GM10266 (cell line): ENCODE measurements around the gene TUT7.
A peak's percentile ranks its signal among the peaks of the same experiment; 100 is the strongest.

Source experiments
- DNase-seq: peaks from one replicate; pipeline ENCODE4 v3.0.0; 2012; ENCODE audit errors: extremely low spot score
- TF ChIP-seq, protein P1 (sequence below): IDR thresholded peaks from 2 replicates; pipeline ENCODE4 v1.5.1; 2012; ENCODE audit warnings: mild to moderate bottlenecking, low read depth; ENCODE audit not compliant: control insufficient read depth, insufficient read depth; ENCODE audit errors: missing control alignments

The TUT7 gene

DNA sequence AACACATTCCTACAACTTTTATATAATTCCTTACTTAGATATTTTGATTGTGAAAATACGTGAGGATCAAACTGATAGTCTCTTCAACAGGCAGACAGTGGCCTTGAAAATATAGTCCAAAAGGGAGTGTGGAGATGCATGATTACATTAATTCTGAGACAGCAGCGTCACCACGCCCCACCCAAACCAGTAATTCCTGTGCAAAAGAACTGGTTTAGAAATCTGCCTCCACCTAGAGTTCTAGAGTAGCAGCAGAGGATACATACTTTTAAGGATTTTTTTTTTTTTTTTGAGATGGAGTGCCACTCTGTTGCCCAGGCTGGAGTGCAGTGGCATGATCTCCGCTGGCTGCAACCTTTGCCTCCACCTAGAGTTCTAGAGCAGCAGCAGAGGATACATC is 1.6 kb upstream of the TUT7 start:
- DNase-seq, result no peak
- TF ChIP-seq, protein P1, sequence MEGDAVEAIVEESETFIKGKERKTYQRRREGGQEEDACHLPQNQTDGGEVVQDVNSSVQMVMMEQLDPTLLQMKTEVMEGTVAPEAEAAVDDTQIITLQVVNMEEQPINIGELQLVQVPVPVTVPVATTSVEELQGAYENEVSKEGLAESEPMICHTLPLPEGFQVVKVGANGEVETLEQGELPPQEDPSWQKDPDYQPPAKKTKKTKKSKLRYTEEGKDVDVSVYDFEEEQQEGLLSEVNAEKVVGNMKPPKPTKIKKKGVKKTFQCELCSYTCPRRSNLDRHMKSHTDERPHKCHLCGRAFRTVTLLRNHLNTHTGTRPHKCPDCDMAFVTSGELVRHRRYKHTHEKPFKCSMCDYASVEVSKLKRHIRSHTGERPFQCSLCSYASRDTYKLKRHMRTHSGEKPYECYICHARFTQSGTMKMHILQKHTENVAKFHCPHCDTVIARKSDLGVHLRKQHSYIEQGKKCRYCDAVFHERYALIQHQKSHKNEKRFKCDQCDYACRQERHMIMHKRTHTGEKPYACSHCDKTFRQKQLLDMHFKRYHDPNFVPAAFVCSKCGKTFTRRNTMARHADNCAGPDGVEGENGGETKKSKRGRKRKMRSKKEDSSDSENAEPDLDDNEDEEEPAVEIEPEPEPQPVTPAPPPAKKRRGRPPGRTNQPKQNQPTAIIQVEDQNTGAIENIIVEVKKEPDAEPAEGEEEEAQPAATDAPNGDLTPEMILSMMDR, result no peak

DNA sequence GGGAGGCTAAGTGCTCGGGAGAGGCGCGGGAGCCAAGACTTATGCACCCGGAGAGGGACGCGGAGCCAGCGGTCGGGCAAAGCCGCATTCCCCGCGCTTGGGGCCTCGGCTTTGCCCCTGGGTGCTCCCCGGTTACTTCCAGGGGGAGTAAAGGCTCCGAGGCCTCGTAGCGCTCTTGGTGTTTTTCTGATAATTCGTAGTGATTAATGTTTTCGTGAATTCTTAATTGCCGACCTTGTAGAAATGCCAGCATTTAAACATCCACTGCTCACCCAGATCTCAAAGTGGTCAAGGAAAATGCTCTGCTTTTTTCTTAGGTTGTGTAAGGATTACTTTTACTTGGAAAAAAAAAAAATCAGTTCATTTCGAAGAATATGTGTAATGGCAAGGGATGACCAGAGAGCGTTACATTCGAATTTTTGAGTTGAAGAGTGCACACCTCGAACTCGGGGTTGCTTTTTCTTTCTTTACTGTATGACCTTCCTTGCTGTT is 654 bp upstream of the TUT7 start:
- DNase-seq, result no peak
- TF ChIP-seq, protein P1, result no peak

DNA sequence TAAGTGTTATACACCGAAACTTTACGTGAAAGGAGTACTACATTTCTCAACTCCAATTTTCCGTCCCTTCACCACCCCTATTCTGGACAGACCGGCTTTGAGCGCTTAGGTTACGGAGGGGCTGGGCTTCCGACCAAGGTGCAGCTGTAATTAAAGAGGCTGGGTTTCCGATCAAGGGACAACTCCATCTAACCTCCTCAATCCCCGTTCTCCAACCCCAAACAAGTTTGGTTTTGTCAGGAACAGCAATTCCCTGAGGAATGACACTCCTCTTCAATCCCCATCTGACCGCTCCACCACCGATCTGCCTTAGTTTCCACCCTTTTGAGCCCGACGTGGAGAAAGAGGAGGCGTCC is 577 bp downstream of the TUT7 start:
- peak; percentile 27 for DNase-seq
- TF ChIP-seq, protein P1, result no peak

DNA sequence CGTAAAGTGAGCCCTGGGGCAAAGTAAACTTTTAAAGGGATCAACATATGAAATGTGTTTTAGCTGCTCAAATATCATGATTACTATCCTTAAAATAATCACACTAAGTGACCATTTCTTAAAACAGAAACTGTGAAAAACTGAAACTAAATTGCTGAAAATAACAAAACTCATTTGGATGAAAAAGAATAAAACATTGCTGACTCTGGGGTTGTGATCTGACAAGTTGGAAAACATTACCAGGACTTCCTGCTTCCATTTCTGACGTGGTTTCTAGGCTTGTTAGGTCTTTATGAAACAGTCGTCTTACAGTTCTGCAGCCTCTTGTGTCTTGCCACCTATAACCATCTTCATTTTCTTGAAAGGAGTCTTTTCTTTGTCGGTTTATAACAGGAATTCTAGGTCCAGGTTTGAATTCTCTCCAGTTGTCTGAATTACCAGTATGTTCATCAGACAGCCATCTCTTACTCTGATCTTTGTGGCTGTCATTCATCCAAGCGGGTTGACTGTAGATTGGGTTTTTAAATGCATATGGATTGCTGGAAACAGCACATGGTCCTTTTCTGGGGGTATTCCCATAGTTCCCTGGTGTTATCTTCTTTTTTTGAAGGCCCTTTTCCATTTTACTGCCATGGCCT is 1.7 kb downstream of the TUT7 start:
- peak; percentile 28 for DNase-seq
- TF ChIP-seq, protein P1, result no peak

DNA sequence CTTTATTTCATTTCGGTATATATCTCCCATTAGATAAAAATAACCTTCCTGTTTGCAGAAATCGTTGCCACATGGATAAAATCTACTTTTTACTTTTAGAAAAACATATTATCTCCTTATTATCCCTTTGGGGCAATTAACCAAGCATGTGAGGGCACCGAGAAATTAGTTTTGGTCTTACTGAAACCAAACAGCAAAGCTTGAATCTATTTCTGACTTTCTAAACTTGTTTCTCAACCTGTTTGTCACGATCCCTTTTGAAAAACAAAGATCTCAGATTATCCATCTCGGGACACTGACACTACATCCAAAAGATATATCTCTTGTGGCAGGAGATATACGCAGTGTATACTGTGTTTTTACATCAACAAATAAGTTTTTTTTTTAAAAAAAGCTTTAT is 2.3 kb downstream of the TUT7 start:
- DNase-seq, result no peak
- TF ChIP-seq, protein P1, result no peak

DNA sequence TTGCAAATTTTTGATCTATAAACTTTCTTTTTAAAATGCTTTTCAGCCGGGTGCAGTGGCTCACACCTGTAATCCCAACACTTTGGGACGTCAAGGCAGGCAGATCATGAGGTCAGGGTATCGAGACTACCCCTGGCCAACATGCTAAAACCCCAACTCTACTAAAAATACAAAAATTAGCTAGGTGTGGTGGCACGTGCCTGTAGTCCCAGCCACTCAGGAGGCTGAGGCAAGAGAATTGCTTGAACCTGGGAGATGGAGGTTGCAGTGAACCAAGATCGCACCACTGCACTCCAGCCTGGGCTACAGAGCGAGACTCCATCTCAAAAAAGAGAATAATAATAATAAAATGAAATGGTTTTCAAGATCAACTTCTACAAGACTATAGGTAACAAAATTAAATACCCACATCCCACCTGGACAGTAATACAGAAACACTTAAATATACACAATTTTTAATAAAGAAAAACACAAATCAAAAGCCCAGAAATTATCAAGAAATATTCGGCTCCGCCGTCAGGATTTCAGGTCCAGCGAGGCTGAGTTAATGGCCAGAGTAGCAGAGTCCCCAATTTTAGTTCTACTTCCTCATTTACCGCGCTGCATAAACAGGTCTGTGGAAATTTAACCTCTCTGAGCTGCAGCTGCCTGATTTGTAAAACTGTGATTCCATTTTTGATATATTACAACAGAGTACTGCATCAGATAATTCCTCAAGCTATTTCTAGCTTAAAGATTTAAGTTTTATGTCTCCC is 4.0 kb downstream of the TUT7 start:
- peak; percentile 41 for DNase-seq
- TF ChIP-seq, protein P1, result no peak

DNA sequence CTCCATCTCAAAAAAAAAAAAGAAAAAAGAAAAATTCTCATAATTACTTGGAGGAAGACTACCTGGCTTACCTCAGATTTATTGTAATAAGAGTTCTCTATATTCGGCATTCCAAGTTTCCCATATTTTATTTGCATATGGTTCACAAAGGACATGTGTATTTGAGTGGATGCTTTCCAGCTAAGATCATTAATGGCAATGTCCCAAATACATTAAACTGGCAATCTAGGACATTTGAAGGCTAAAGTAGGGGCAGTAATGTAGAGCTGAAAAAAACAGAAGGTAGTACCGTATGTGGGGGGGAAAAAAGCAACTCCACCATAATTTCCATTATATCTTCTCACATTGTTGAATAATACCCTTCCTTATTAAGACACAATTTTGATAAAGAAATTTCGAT is 4.9 kb downstream of the TUT7 start:
- TF ChIP-seq, protein P1, result no peak
- no peak for DNase-seq
